Naive thymus-derived CD8-positive, alpha-beta T cell (primary cell): ENCODE measurements around the gene TRO. TPM values are rescaled to one million over a fixed set of nuclear protein-coding genes. Genes with fewer than 3 reads are reported as not detected.

Experiments used
- ATAC-seq, 2 donors: fragments of 150-1000 bp; cut with Tn5 transposase in 1 of 2; sonication (Bioruptor Pico), chemical (Tn5 transposase) in 1 of 2; 1 replicate in 1 of 2; 2 replicates in 1 of 2; pipeline ENCODE4 v1.10.0; 2021; ENCODE audit warnings: mild to moderate bottlenecking in 2 of 2, moderate library complexity in 2 of 2
- POLR2A ChIA-PET: fragments of 350-600 bp; sonication (Branson Sonifier 250); formaldehyde crosslinking; loops from one replicate; lab custom pipeline; 2021; ENCODE audit warnings: antibody characterized with exemption; lab: Charles Lee
- DNase-seq, 10 donors: peaks; one replicate each; pipeline versions ENCODE4 v3.0.0 to v3.0.0-alpha.2; 2020 to 2022
- H3K27ac Mint-ChIP-seq, 10 donors: one replicate each; pipeline ENCODE4 v1.8.0; 2020 to 2022; ENCODE audit warnings: mild to moderate bottlenecking in 10 of 10, mixed read lengths in 10 of 10, moderate library complexity in 4 of 10, inconsistent platforms in 1 of 10
- H3K27me3 Mint-ChIP-seq, 5 donors: one replicate each; pipeline ENCODE4 v1.8.0; 2021 to 2022; ENCODE audit warnings: mixed read lengths in 5 of 5
- H3K36me3 Mint-ChIP-seq, 3 donors: one replicate each; pipeline ENCODE4 v1.8.0; 2020 to 2022; ENCODE audit warnings: mixed read lengths in 3 of 3, mild to moderate bottlenecking in 2 of 3, inconsistent platforms in 1 of 3
- H3K4me1 Mint-ChIP-seq, 4 donors: one replicate each; pipeline ENCODE4 v1.8.0; 2021 to 2022; ENCODE audit warnings: mixed read lengths in 4 of 4
- H3K4me3 Mint-ChIP-seq, 10 donors: one replicate each; pipeline ENCODE4 v1.8.0; 2020 to 2022; ENCODE audit warnings: mild to moderate bottlenecking in 10 of 10, mixed read lengths in 10 of 10, moderate library complexity in 6 of 10, inconsistent platforms in 1 of 10
- H3K9me3 Mint-ChIP-seq, 9 donors: one replicate each; pipeline ENCODE4 v1.8.0; 2020 to 2022; ENCODE audit warnings: mixed read lengths in 9 of 9, mild to moderate bottlenecking in 3 of 9, inconsistent platforms in 1 of 9, moderate library complexity in 1 of 9
- polyA plus RNA-seq, 3 donors: library from polyadenylated mRNA; unstranded; fragments of 300-500 nt; fragmentation: Illumina TruSeq; gene quantifications; one replicate each; pipeline ENCODE4 v1.2.3, GENCODE V29; 2021
- total RNA-seq, 8 experiments: library from RNA in 2 of 8; stranded (reverse) in 2 of 8; gene quantifications; one replicate each; pipeline ENCODE4 v1.2.3 and lab custom pipeline; 2021 to 2026

TRO gene
- 1 to 10 TPM; 3.2 to 4.0 TPM for total RNA-seq
- 1 to 10 TPM in 2 of 3 donors, under 1 TPM in 1; 0.48 to 2.6 (median 1.2) TPM for polyA plus RNA-seq
- 0.98 to 9.9 (median 4.9) reads per million in 6 experiments for total RNA-seq (lab: John Stamatoyannopoulos, UW)

GRCh38 chrX:54920610-54921426 is at the start of gene TRO:
TSS of gene TRO (plus strand) at chrX:54920824. CDS start at chrX:54922247, 1,423 bp downstream.
- H3K27me3 Mint-ChIP-seq, result peaks cover 0 to under 1% (median 0%) of the 10 kb centered on the region in 5 donors
- ATAC-seq, result peak; percentile 16 to 38
- H3K4me1 Mint-ChIP-seq, result peaks cover 9 to 24% (median 14%) of the 10 kb centered on the region in 4 donors
- no peaks in the 10 kb centered on the region for H3K36me3 Mint-ChIP-seq
- DNase-seq, result peak in 2 of 10 donors; percentile 1 to 6
- H3K27ac Mint-ChIP-seq, result peak within 1 kb of the TSS; percentile 53 to 90 (median 84)
- H3K4me3 Mint-ChIP-seq, result peak within 1 kb of the TSS; percentile 84 to 95 (median 90)
- H3K9me3 Mint-ChIP-seq, result peaks cover 0 to 6% (median 0%) of the 10 kb centered on the region in 9 donors
- POLR2A ChIA-PET, result interaction anchor here (0.7 to 1.1 kb wide), 3 partner anchors 80 to 241 kb away, joined by 3 to 5 read pairs (median 3); partner anchors contain the start of gene APEX2

DNA sequence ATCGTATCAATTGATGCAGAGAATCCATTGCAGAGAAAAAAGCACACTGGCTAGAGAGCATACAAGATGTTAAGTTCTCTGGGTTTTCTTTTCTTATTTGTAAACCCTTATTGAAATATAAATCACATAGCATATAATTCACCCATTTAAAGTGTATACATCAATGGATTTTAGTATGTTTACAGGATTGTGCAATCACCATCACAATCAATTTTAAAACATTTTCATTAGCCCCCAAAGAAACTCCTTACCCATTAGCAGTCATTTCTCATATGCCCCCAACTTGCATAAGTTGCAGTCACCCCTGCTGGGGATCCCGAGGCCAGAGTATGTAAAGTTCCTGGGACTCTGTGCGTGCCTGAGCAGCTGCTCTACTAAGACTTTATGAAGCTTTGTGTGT is 34.9 kb upstream of the TRO start:
- Mint-ChIP-seq H3K27me3 (peaks cover 0 to 32% (median 9%) of the 10 kb centered on the region in 5 donors), H3K4me1 (no peaks in the 10 kb centered on the region), H3K27ac (no peak overlapping the region), H3K4me3 (no peak overlapping the region), H3K9me3 (no peaks in the 10 kb centered on the region), H3K36me3 (no peaks in the 10 kb centered on the region)
- POLR2A ChIA-PET, result no interaction called here
- ATAC-seq (no peak), DNase-seq (no peak)

DNA sequence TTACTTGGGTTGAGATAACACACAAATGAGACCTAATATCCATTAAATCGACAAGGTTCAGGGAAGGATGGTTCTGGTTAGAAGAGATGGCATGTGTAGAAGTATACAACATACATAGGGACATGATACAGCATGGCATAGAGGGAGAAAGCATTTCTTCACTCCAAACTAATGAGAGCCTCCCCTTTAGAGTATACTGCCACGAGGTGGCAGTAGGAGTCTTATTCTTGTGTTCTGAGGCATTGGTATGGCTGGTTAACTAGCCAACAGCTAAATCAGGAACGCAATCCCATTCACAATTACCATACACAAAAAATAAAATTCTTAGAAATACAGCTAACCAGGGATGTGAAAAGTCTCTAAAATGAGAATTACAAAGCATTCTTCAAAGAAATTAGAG is 29.1 kb upstream of the TRO start:
- ATAC-seq (peak; percentile 54 to 84), DNase-seq (peak; percentile 3 to 66 (median 30))
- Mint-ChIP-seq H3K4me1 (no peaks in the 10 kb centered on the region), H3K27me3 (peaks cover 0 to 24% (median 7%) of the 10 kb centered on the region in 5 donors), H3K27ac (no peak overlapping the region), H3K36me3 (peaks cover 0 to 12% (median 1%) of the 10 kb centered on the region in 3 donors), H3K9me3 (peaks cover 0 to 19% (median 4%) of the 10 kb centered on the region in 9 donors), H3K4me3 (no peak overlapping the region)
- POLR2A ChIA-PET, result no interaction called here

DNA sequence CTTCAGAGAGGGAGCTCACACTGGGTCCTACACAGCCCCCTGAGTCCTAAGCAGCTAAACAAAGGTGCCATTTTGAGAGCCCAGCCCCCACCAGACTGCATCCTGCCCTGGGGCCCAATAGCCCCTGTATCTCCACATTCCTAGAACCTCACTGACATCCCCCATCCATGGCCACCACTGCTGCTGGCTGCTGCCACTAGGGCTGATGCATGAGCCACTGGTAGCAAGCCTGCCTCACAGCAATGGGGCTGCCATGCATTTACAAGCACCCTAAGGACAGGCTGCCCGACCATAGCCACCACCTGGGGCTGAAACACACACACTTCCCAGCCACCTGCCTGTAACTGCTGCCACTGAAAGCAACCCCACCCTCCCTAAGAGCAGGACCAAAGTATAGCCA is 26.5 kb upstream of the TRO start:
- Mint-ChIP-seq H3K27me3 (peaks cover 0 to 2% (median 0%) of the 10 kb centered on the region in 5 donors), H3K9me3 (peaks cover 0 to 19% (median 4%) of the 10 kb centered on the region in 9 donors), H3K27ac (peak overlapping the region in 1 of 10 donors; percentile 25), H3K4me3 (no peak overlapping the region), H3K4me1 (no peaks in the 10 kb centered on the region), H3K36me3 (peaks cover 0 to 12% (median 3%) of the 10 kb centered on the region in 3 donors)
- DNase-seq (peak in 1 of 10 donors; percentile 52), ATAC-seq (no peak)
- POLR2A ChIA-PET, result no interaction called here

- Mint-ChIP-seq H3K9me3 (peaks cover 0 to 22% (median 4%) of the 10 kb centered on the region in 9 donors), H3K27me3 (peaks cover 0 to 2% (median 0%) of the 10 kb centered on the region in 5 donors), H3K4me1 (no peaks in the 10 kb centered on the region), H3K36me3 (peaks cover 0 to 5% (median 0%) of the 10 kb centered on the region in 3 donors), H3K4me3 (no peak overlapping the region), H3K27ac (no peak overlapping the region)
- ATAC-seq (no peak), DNase-seq (no peak)
- POLR2A ChIA-PET, result no interaction called here
Observed at GRCh38 chrX:54909941-54910340, 10.7 kb upstream of the TRO start.

DNA sequence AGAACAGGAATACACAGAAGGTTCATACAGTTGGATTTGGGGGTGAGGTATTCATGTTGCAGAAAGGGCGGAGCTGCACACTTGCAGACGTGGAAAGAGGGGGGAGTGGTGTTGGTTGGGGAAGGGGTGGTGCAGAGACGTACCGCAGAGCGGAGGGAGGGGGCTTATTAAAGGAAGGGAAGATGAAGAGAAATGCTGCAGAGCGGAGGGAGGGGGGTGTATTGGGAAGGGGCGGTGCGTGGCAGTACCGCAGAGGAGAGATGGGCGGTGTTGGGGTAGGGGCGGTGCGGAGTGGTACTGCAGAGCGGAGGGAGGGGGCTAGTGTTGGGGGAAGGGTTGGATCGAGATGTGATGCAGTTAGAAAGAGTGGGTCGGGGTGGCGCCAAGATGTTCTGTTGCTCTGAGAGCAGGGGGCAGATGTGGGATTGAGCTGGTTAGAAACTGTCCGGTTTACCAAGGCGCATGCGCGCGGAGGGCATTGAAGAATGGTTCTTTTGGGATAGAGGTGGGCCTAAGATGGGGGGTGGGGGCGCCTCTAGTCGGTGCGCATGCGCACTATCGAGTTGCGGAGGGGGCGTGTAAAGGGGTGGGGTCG is 900 bp downstream of the TRO start:
- peaks cover 0 to 5% (median 0%) of the 10 kb centered on the region in 9 donors for H3K9me3 Mint-ChIP-seq
- POLR2A ChIA-PET, result interaction anchor here (0.7 to 1.1 kb wide), 4 partner anchors 79 to 1500 kb away, joined by 3 to 5 read pairs (median 3); partner anchors contain the start of gene APEX2
- peaks cover 9 to 24% (median 14%) of the 10 kb centered on the region in 4 donors for H3K4me1 Mint-ChIP-seq
- H3K27me3 Mint-ChIP-seq, result peaks cover 0 to 2% (median 0%) of the 10 kb centered on the region in 5 donors
- peak; percentile 7 to 80 (median 40) for DNase-seq
- peak overlapping the region; percentile 40 to 90 (median 78) for H3K27ac Mint-ChIP-seq
- peak overlapping the region; percentile 84 to 95 (median 90) for H3K4me3 Mint-ChIP-seq
- peak; percentile 78 to 79 for ATAC-seq
- H3K36me3 Mint-ChIP-seq, result no peaks in the 10 kb centered on the region

- H3K36me3 Mint-ChIP-seq, result no peaks in the 10 kb centered on the region
- H3K4me3 Mint-ChIP-seq, result peak overlapping the region in 7 of 10 donors; percentile 89 to 95 (median 92)
- H3K4me1 Mint-ChIP-seq, result peaks cover 9 to 24% (median 14%) of the 10 kb centered on the region in 4 donors
- POLR2A ChIA-PET, result no interaction called here
- no peak for DNase-seq
- H3K27me3 Mint-ChIP-seq, result peaks cover 0 to 2% (median 0%) of the 10 kb centered on the region in 5 donors
- no peak for ATAC-seq
- H3K9me3 Mint-ChIP-seq, result no peaks in the 10 kb centered on the region
- H3K27ac Mint-ChIP-seq, result no peak overlapping the region
Observed at GRCh38 chrX:54922547-54922946, 1.9 kb downstream of the TRO start.

GRCh38 chrX:54923376-54923775 is 2.8 kb downstream of the TRO start:
- Mint-ChIP-seq H3K4me3 (no peak overlapping the region), H3K27me3 (peaks cover 0 to 2% (median 0%) of the 10 kb centered on the region in 5 donors), H3K36me3 (no peaks in the 10 kb centered on the region), H3K27ac (no peak overlapping the region), H3K4me1 (peaks cover 9 to 24% (median 14%) of the 10 kb centered on the region in 4 donors), H3K9me3 (no peaks in the 10 kb centered on the region)
- no peak for ATAC-seq
- POLR2A ChIA-PET, result no interaction called here
- no peak for DNase-seq

GRCh38 chrX:54926978-54927377 is 6.4 kb downstream of the TRO start:
- Mint-ChIP-seq H3K36me3 (peaks cover 0 to 2% (median 0%) of the 10 kb centered on the region in 3 donors), H3K27me3 (peaks cover 0 to 2% (median 0%) of the 10 kb centered on the region in 5 donors), H3K4me3 (no peak overlapping the region), H3K9me3 (no peaks in the 10 kb centered on the region), H3K27ac (no peak overlapping the region), H3K4me1 (peaks cover 0 to 5% (median 2%) of the 10 kb centered on the region in 4 donors)
- no peak for ATAC-seq
- DNase-seq, result no peak
- POLR2A ChIA-PET, result no interaction called here

GRCh38 chrX:54928876-54929275 is 8.3 kb downstream of the TRO start:
- Mint-ChIP-seq H3K27ac (no peak overlapping the region), H3K36me3 (peaks cover 0 to 2% (median 0%) of the 10 kb centered on the region in 3 donors), H3K27me3 (peaks cover 0 to 2% (median 0%) of the 10 kb centered on the region in 5 donors), H3K4me1 (peaks cover 0 to 1% (median 0%) of the 10 kb centered on the region in 4 donors), H3K9me3 (no peaks in the 10 kb centered on the region), H3K4me3 (no peak overlapping the region)
- DNase-seq (no peak), ATAC-seq (no peak)
- POLR2A ChIA-PET, result no interaction called here

DNA sequence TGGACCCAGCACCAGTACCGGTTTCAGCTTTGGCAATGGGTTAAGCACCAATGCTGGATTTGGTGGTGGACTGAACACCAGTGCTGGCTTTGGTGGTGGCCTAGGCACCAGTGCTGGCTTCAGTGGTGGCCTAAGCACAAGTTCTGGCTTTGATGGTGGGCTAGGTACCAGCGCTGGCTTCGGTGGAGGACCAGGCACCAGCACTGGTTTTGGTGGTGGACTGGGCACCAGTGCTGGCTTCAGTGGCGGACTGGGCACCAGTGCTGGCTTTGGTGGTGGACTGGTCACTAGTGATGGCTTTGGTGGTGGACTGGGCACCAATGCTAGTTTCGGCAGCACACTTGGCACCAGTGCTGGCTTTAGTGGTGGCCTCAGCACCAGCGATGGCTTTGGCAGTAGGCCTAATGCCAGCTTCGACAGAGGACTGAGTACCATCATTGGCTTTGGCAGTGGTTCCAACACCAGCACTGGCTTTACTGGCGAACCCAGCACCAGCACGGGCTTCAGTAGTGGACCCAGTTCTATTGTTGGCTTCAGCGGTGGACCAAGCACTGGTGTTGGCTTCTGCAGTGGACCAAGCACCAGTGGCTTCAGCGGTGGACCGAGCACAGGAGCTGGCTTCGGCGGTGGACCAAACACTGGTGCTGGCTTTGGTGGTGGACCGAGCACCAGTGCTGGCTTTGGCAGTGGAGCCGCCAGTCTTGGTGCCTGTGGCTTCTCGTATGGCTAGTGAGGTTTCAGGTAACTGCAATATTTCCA is 9.8 kb downstream of the TRO start:
- H3K4me3 Mint-ChIP-seq, result no peak overlapping the region
- no peaks in the 10 kb centered on the region for H3K9me3 Mint-ChIP-seq
- H3K36me3 Mint-ChIP-seq, result peaks cover 0 to 2% (median 0%) of the 10 kb centered on the region in 3 donors
- POLR2A ChIA-PET, result no interaction called here
- DNase-seq, result no peak
- peaks cover 0 to 2% (median 0%) of the 10 kb centered on the region in 5 donors for H3K27me3 Mint-ChIP-seq
- H3K4me1 Mint-ChIP-seq, result peaks cover 0 to 1% (median 0%) of the 10 kb centered on the region in 4 donors
- no peak overlapping the region for H3K27ac Mint-ChIP-seq
- ATAC-seq, result no peak

GRCh38 chrX:54931107-54931506 is 10.5 kb downstream of the TRO start:
- DNase-seq (no peak), ATAC-seq (no peak)
- H3K9me3 Mint-ChIP-seq, result no peaks in the 10 kb centered on the region
- H3K36me3 Mint-ChIP-seq, result peaks cover 0 to 2% (median 0%) of the 10 kb centered on the region in 3 donors
- H3K27me3 Mint-ChIP-seq, result no peaks in the 10 kb centered on the region
- H3K4me3 Mint-ChIP-seq, result no peak overlapping the region
- H3K27ac Mint-ChIP-seq, result no peak overlapping the region
- peaks cover 0 to 1% (median 0%) of the 10 kb centered on the region in 4 donors for H3K4me1 Mint-ChIP-seq
- POLR2A ChIA-PET, result no interaction called here
